ENCODE results near the gene ANKRD33B. TPM values are rescaled to one million over a fixed set of nuclear protein-coding genes. Genes with fewer than 3 reads are reported as not detected.

ANKRD33B gene
- total and polyA plus RNA-seq, 9 donors: 1.1 to 1.9 (median 1.5) TPM

GRCh38 chr5:10690460-10691440 lies 126.9 kb downstream of the ANKRD33B start:
- H3K4me3 ChIP-seq (ENCODE audit: low read length): no peak overlapping the region
- no peaks in the 10 kb centered on the region for H3K27me3 ChIP-seq (ENCODE audit: control insufficient read depth, insufficient read depth, low read length)
- 100% methylated on average over 2 of the region's 14 CpGs for WGBS (ENCODE audit: insufficient coverage)
- no peak overlapping the region for H3K27ac ChIP-seq (ENCODE audit: low read length)
- peaks cover 2% of the 10 kb centered on the region for H3K4me1 ChIP-seq (ENCODE audit: control insufficient read depth, insufficient read depth, low read length)
- H3K9me3 ChIP-seq (replicated peaks; ENCODE audit: control insufficient read depth, low read depth, low read length): peaks cover 4% of the 10 kb centered on the region
- no peak for DNase-seq
- peaks cover 6% of the 10 kb centered on the region for H3K36me3 ChIP-seq (ENCODE audit: control insufficient read depth, insufficient read depth, low read length)

GRCh38 chr5:10691826-10692785 lies 128.2 kb downstream of the ANKRD33B start:
- peaks cover 2% of the 10 kb centered on the region for H3K4me1 ChIP-seq (ENCODE audit: control insufficient read depth, insufficient read depth, low read length)
- no peak for DNase-seq
- peaks cover under 1% of the 10 kb centered on the region for H3K9me3 ChIP-seq (replicated peaks; ENCODE audit: control insufficient read depth, low read depth, low read length)
- WGBS (ENCODE audit: insufficient coverage): 62% methylated on average over 8 of the region's 16 CpGs
- no peaks in the 10 kb centered on the region for H3K27me3 ChIP-seq (ENCODE audit: control insufficient read depth, insufficient read depth, low read length)
- peaks cover 3% of the 10 kb centered on the region for H3K36me3 ChIP-seq (ENCODE audit: control insufficient read depth, insufficient read depth, low read length)
- H3K4me3 ChIP-seq (ENCODE audit: low read length): no peak overlapping the region
- H3K27ac ChIP-seq (ENCODE audit: low read length): no peak overlapping the region

DNA sequence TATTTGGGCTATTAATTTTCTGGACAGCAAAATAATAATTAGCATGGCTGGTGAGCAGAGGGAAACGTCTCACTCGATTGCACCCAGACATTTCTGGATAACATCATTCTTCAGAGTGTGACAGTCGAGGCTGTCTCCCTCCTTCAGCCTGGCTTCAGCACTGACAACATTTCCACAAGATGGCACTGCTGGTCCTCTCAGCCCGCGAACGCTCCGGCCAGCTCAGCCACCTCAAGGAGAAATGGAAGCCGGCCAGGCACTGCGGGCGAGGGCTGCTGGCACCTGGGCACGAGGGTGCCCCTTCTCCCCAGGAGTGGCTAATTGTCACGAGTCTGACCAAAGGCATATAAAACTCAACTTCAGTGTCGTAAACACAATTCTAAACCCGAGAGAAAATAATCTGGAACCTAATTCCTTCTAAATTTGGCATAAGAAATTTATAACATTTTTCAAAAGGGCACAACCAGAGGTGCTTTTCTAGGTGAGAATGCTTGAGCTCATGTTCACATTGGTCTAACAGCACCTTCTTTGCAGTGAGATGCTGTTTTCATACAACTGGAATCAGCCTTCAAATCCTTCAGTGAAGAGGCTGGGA lies 131.3 kb downstream of the ANKRD33B start:
- peaks cover 7% of the 10 kb centered on the region for H3K4me1 ChIP-seq (ENCODE audit: control insufficient read depth, insufficient read depth, low read length)
- H3K9me3 ChIP-seq (replicated peaks; ENCODE audit: control insufficient read depth, low read depth, low read length): no peaks in the 10 kb centered on the region
- H3K36me3 ChIP-seq (ENCODE audit: control insufficient read depth, insufficient read depth, low read length): peaks cover 2% of the 10 kb centered on the region
- peak; percentile 62 for DNase-seq
- no peak overlapping the region for H3K27ac ChIP-seq (ENCODE audit: low read length)
- no peak overlapping the region for H3K4me3 ChIP-seq (ENCODE audit: low read length)
- WGBS (ENCODE audit: insufficient coverage): 13% methylated on average over 8 of the region's 14 CpGs
- no peaks in the 10 kb centered on the region for H3K27me3 ChIP-seq (ENCODE audit: control insufficient read depth, insufficient read depth, low read length)

- Histone ChIP-seq H3K4me3 (ENCODE audit: low read length) (no peak overlapping the region), H3K27ac (ENCODE audit: low read length) (no peak overlapping the region), H3K9me3 (replicated peaks; ENCODE audit: control insufficient read depth, low read depth, low read length) (no peaks in the 10 kb centered on the region), H3K27me3 (ENCODE audit: control insufficient read depth, insufficient read depth, low read length) (no peaks in the 10 kb centered on the region), H3K4me1 (ENCODE audit: control insufficient read depth, insufficient read depth, low read length) (peaks cover 12% of the 10 kb centered on the region), H3K36me3 (ENCODE audit: control insufficient read depth, insufficient read depth, low read length) (peaks cover 6% of the 10 kb centered on the region)
- 60% methylated on average over 1 of the region's 7 CpGs for WGBS (ENCODE audit: insufficient coverage)
- no peak for DNase-seq
These were observed 132.1 kb downstream of the ANKRD33B start for GRCh38 chr5:10695759-10696543.

DNA sequence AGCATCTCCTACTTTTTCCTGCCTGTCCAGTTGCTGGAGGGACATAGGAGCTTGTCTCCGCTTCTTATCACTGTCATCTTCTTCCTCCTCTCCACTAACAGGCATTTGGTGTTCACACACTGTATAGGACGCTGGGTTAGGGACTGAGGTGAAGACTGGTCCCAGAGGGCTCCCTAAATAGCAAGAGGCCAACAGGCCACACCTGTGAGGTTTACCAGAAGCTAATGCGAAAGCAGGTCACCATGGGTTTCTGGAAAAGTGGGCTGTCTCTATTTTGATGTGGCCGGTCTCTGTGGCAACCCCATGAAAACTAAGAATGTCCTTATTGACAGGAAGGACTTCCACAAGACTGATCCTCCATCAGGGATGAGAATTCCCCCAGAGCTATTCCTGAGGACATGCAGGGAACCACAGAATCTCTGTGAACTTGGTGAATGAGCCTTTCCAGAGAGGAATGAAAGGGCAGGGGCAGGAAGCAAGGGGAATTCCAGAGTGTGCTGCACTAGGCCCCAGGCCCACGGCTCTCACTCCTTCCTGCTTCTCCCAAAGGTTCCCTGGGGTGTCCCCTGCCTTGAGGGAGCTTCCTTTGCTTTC lies 135.5 kb downstream of the ANKRD33B start:
- H3K27me3 ChIP-seq (ENCODE audit: control insufficient read depth, insufficient read depth, low read length): no peaks in the 10 kb centered on the region

GRCh38 chr5:10699987-10700386 lies 136.1 kb downstream of the ANKRD33B start:
- Histone ChIP-seq H3K27ac (ENCODE audit: low read length) (no peak overlapping the region), H3K4me1 (ENCODE audit: control insufficient read depth, insufficient read depth, low read length) (peaks cover 10% of the 10 kb centered on the region), H3K27me3 (ENCODE audit: control insufficient read depth, insufficient read depth, low read length) (no peaks in the 10 kb centered on the region), H3K4me3 (ENCODE audit: low read length) (no peak overlapping the region), H3K36me3 (ENCODE audit: control insufficient read depth, insufficient read depth, low read length) (peaks cover 6% of the 10 kb centered on the region), H3K9me3 (replicated peaks; ENCODE audit: control insufficient read depth, low read depth, low read length) (no peaks in the 10 kb centered on the region)
- no peak for DNase-seq
- 97% methylated on average over 4 of the region's 8 CpGs for WGBS (ENCODE audit: insufficient coverage)

More for the DNA sequence above, 135.5 kb downstream of the ANKRD33B start:
- Histone ChIP-seq H3K27ac (ENCODE audit: low read length) (no peak overlapping the region), H3K9me3 (replicated peaks; ENCODE audit: control insufficient read depth, low read depth, low read length) (no peaks in the 10 kb centered on the region), H3K36me3 (ENCODE audit: control insufficient read depth, insufficient read depth, low read length) (peaks cover 6% of the 10 kb centered on the region), H3K4me1 (ENCODE audit: control insufficient read depth, insufficient read depth, low read length) (peaks cover 12% of the 10 kb centered on the region), H3K4me3 (ENCODE audit: low read length) (no peak overlapping the region)
- no peak for DNase-seq
- WGBS (ENCODE audit: insufficient coverage): 64% methylated on average over 4 of the region's 5 CpGs

DNA sequence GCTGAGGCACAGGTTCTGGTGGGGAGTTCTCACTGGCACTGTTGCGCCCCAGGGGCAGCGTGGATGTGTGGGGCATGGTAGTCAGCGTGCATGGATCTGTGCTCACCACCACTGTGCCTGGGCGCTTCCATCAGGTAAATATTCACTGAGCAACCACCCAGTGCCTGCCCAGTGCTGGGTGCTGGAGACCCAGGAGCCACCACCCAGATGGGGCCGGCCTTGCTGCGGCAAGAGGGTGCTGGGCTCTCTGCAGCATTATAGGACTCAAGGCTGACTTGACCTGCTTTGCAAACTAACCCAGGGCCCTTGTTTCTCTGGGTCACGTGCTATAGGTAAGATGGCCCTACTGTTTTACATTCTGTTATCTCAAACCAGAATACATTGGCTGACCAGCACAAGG lies 136.6 kb downstream of the ANKRD33B start:
- H3K9me3 ChIP-seq (replicated peaks; ENCODE audit: control insufficient read depth, low read depth, low read length): no peaks in the 10 kb centered on the region
- H3K27me3 ChIP-seq (ENCODE audit: control insufficient read depth, insufficient read depth, low read length): no peaks in the 10 kb centered on the region
- no peak overlapping the region for H3K4me3 ChIP-seq (ENCODE audit: low read length)
- H3K4me1 ChIP-seq (ENCODE audit: control insufficient read depth, insufficient read depth, low read length): peaks cover 10% of the 10 kb centered on the region
- no peak overlapping the region for H3K27ac ChIP-seq (ENCODE audit: low read length)
- 92% methylated on average over 6 of the region's 7 CpGs for WGBS (ENCODE audit: insufficient coverage)
- peaks cover 9% of the 10 kb centered on the region for H3K36me3 ChIP-seq (ENCODE audit: control insufficient read depth, insufficient read depth, low read length)
- no peak for DNase-seq

- H3K27ac ChIP-seq (ENCODE audit: low read length): no peak overlapping the region
- H3K27me3 ChIP-seq (ENCODE audit: control insufficient read depth, insufficient read depth, low read length): no peaks in the 10 kb centered on the region
- no peak overlapping the region for H3K4me3 ChIP-seq (ENCODE audit: low read length)
- WGBS (ENCODE audit: insufficient coverage): 70% methylated on average over 3 of the region's 6 CpGs
- H3K36me3 ChIP-seq (ENCODE audit: control insufficient read depth, insufficient read depth, low read length): peaks cover 12% of the 10 kb centered on the region
- peaks cover 10% of the 10 kb centered on the region for H3K4me1 ChIP-seq (ENCODE audit: control insufficient read depth, insufficient read depth, low read length)
- peak; percentile 49 for DNase-seq
- no peaks in the 10 kb centered on the region for H3K9me3 ChIP-seq (replicated peaks; ENCODE audit: control insufficient read depth, low read depth, low read length)
These were observed 137.7 kb downstream of the ANKRD33B start for GRCh38 chr5:10701567-10702039.

Data from muscle of leg (tissue), 11 donors.